Stimulated activated CD4-positive, alpha-beta T cell treated with anti-CD3 and anti-CD28 coated beads, Interleukin-12 subunit alpha, Interleukin-12 subunit beta, amount 100 ng/mL, for 4 hours (primary cell): ENCODE data around the gene APOBEC3A.
A peak's percentile ranks its signal among the peaks of the same experiment; 100 is the strongest.

Source experiments
- DNase-seq: peaks from one replicate; pipeline ENCODE4 v3.0.0-alpha.2; 2020

The APOBEC3A gene

GRCh38 chr22:38957046-38957770 is at the start of gene APOBEC3A:
Gene APOBEC3A (plus strand): TSS chr22:38957609. CDS start chr22:38957692, 83 bp downstream.
- DNase-seq, result no peak

- DNase-seq, result no peak
Measured at GRCh38 chr22:38907767-38908166, 49.6 kb upstream of the APOBEC3A start.

- DNase-seq, result no peak
Measured at GRCh38 chr22:38911434-38911833, 46.0 kb upstream of the APOBEC3A start.

GRCh38 chr22:38919631-38920190 is 37.7 kb upstream of the APOBEC3A start:
- no peak for DNase-seq

GRCh38 chr22:38921120-38921519 is 36.3 kb upstream of the APOBEC3A start:
- DNase-seq, result no peak

GRCh38 chr22:38921806-38922205 is 35.6 kb upstream of the APOBEC3A start:
- DNase-seq, result no peak

GRCh38 chr22:38923463-38924346 is 33.7 kb upstream of the APOBEC3A start:
- no peak for DNase-seq

GRCh38 chr22:38924347-38924952 is 33.0 kb upstream of the APOBEC3A start:
- no peak for DNase-seq

- no peak for DNase-seq
Measured at GRCh38 chr22:38925571-38926041, 31.8 kb upstream of the APOBEC3A start.

- peak; percentile 49 for DNase-seq
Measured at GRCh38 chr22:38927033-38927781, 30.2 kb upstream of the APOBEC3A start.

GRCh38 chr22:38930512-38930911 is 26.9 kb upstream of the APOBEC3A start:
- DNase-seq, result no peak

- DNase-seq, result no peak
Measured at GRCh38 chr22:38935023-38935422, 22.4 kb upstream of the APOBEC3A start.

GRCh38 chr22:38935616-38936015 is 21.8 kb upstream of the APOBEC3A start:
- no peak for DNase-seq

- DNase-seq, result no peak
Measured at GRCh38 chr22:38936562-38936961, 20.8 kb upstream of the APOBEC3A start.

- no peak for DNase-seq
Measured at GRCh38 chr22:38937036-38937435, 20.4 kb upstream of the APOBEC3A start.

- no peak for DNase-seq
Measured at GRCh38 chr22:38937541-38937940, 19.9 kb upstream of the APOBEC3A start.

- no peak for DNase-seq
Measured at GRCh38 chr22:38938221-38938620, 19.2 kb upstream of the APOBEC3A start.

GRCh38 chr22:38938925-38939324 is 18.5 kb upstream of the APOBEC3A start:
- no peak for DNase-seq

GRCh38 chr22:38940811-38941384 is 16.5 kb upstream of the APOBEC3A start:
- no peak for DNase-seq

- DNase-seq, result peak; percentile 63
Measured at GRCh38 chr22:38941488-38941987, 15.9 kb upstream of the APOBEC3A start.

GRCh38 chr22:38942702-38943101 is 14.7 kb upstream of the APOBEC3A start:
- DNase-seq, result no peak

GRCh38 chr22:38943201-38943600 is 14.2 kb upstream of the APOBEC3A start:
- DNase-seq, result no peak
